LNCAP (cell line): Measurements from ENCODE around the gene OGFR.

Experiments used
- TF ChIP-seq, protein P1 (sequence below): fragments of 450-650 bp; IDR thresholded peaks from 2 replicates; pipeline ENCODE4 v1.5.1; 2017; ENCODE audit warnings: mild to moderate bottlenecking

The OGFR gene

DNA sequence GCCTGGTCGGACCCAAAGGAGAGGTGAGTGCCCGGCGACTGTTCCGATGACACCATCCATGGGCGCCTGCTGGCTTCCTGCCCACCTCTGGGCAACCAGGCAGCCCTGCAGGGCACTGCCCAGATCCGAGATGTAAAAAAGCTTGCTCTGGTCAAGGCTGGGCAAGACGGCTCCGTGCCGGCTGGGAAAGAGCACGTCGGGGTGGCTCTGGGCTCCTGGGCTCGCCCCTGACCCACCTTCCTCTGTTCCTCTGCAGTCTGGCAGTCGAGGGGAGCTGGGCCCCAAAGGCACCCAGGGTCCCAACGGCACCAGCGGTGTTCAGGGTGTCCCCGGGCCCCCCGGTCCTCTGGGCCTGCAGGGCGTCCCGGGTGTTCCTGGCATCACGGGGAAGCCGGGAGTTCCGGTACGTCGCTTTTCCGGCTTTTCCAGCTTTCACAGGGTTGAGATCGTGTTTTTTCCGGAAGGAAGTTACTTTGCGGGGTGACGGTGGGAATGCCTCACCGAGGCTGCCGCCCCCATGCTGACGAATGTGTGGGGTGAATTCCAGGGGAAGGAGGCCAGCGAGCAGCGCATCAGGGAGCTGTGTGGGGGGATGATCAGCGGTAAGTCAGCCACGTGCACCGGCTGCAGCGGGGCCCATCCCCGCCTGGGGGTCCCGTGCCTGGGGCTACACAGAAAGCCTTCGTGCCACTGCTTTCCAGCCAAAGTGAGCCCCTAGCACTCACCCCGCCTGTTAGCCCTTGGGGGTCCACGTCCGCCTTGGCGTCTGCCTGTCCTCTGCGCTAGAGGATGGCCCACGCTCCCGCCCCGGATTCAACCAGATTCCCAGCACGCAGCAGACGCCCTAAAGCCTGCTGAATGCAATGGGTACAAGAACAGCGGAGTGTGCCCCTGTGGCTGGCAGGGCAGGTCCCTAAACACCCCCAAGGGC, 31.6 kb downstream of the OGFR start:
- TF ChIP-seq, protein P1, sequence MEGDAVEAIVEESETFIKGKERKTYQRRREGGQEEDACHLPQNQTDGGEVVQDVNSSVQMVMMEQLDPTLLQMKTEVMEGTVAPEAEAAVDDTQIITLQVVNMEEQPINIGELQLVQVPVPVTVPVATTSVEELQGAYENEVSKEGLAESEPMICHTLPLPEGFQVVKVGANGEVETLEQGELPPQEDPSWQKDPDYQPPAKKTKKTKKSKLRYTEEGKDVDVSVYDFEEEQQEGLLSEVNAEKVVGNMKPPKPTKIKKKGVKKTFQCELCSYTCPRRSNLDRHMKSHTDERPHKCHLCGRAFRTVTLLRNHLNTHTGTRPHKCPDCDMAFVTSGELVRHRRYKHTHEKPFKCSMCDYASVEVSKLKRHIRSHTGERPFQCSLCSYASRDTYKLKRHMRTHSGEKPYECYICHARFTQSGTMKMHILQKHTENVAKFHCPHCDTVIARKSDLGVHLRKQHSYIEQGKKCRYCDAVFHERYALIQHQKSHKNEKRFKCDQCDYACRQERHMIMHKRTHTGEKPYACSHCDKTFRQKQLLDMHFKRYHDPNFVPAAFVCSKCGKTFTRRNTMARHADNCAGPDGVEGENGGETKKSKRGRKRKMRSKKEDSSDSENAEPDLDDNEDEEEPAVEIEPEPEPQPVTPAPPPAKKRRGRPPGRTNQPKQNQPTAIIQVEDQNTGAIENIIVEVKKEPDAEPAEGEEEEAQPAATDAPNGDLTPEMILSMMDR = no peak

DNA sequence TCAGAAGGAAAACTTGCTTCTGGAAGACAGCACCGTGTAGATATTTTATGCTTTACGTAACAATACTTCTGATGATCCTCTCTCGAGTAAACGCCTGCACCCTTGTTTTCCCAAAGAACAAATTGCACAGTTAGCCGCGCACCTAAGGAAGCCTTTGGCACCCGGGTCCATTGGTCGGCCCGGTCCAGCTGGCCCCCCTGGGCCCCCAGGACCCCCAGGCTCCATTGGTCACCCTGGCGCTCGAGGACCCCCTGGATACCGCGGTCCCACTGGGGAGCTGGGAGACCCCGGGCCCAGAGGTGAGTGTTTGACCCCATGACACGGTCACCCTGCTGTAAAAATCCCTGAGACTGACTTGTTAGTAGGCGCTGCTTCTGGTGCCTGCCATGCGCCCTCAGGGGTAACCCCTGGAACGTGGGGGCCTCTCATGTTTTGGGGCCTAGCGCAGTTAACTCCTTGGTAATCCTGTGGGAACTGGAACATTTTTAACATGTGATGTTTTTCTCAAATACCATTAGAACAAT, 32.4 kb downstream of the OGFR start:
- TF ChIP-seq, protein P1 = no peak

DNA sequence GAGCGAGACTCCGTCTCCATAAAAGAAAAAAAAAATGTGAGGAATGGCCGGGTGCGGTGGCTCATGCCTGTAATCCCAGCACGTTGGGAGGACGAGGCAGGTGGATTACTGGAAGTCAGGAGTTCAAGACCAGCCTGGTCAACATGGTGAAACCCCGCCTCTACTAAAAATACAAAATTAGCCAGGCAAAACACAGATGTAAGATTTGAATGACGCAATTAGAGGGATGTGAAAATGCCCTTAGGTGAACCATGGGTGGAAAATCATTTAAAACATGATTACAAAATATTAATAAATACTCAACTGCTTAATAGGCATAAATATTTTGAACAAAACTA, 33.1 kb downstream of the OGFR start:
- TF ChIP-seq, protein P1 = no peak

DNA sequence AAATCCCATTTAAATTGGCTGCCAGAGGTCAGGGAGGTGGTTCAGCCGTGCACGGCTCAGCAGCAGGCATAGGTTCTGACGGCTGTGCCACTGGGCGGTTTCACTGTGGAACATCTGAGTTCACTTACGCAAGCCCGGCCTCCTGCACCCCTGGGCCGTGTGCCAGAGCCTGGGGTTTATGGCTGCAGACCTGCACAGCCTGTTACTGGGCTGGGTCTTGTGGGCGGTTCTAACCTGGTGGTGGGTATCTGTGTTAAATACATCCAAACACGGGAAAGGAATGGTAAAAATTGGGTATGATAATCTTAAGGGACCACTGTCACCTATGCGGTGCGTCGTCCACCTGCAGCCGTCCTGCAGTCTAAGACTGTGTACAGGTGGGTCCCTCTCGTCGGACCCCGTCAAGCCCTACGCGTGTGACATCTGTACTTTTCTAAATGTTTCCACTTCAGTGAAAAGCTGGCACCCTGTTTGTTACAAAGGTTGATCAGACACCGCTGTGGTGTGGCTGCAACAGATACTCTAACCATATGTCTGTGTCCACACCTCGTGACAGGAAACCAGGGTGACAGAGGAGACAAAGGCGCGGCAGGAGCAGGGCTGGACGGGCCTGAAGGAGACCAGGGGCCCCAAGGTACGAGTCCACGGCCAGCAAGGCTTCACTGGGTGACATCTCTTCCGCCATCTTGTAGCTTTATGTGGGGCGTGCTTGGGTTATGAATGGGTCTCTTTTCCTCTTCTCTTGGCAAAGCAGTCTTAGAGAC, 33.7 kb downstream of the OGFR start:
- TF ChIP-seq, protein P1 = no peak

DNA sequence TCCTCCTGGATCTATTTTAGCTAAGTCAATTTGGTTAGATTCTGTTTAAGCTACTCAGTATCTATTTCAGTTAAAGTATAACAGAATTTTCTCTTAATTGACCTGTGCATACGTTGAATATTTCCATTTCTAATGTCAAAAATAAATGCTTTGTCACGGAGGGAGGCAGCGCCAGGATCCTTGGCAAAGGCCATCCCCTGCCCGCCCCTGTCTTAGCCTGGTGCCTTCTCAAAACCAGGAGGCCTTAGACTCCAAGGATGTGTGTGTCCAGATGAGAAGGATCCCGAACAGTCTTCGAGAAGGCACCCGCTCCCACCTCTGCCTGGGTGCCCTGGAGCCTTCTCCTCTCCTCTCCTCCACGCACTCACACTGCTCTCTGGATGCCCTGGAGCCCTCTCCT, 34.6 kb downstream of the OGFR start:
- TF ChIP-seq, protein P1 = no peak

DNA sequence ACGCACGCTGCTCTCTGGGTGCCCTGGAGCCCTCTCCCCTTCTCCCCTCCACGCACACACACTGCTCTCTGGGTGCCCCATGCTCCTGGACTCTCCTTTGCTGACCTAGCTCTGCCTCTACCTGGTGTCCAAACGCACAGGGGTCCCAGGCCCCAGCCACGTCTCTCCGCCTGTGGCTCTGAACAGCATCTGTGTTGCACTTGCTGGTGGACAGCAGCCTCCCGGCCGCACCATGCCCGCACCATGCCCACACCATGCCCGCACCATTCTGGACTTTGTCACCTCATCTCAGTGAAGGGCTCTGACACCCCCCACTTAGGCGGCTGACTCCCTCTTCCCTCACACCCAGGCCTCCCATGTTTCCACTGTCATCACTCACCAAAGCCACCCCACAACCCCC, 35.2 kb downstream of the OGFR start:
- TF ChIP-seq, protein P1 = no peak

DNA sequence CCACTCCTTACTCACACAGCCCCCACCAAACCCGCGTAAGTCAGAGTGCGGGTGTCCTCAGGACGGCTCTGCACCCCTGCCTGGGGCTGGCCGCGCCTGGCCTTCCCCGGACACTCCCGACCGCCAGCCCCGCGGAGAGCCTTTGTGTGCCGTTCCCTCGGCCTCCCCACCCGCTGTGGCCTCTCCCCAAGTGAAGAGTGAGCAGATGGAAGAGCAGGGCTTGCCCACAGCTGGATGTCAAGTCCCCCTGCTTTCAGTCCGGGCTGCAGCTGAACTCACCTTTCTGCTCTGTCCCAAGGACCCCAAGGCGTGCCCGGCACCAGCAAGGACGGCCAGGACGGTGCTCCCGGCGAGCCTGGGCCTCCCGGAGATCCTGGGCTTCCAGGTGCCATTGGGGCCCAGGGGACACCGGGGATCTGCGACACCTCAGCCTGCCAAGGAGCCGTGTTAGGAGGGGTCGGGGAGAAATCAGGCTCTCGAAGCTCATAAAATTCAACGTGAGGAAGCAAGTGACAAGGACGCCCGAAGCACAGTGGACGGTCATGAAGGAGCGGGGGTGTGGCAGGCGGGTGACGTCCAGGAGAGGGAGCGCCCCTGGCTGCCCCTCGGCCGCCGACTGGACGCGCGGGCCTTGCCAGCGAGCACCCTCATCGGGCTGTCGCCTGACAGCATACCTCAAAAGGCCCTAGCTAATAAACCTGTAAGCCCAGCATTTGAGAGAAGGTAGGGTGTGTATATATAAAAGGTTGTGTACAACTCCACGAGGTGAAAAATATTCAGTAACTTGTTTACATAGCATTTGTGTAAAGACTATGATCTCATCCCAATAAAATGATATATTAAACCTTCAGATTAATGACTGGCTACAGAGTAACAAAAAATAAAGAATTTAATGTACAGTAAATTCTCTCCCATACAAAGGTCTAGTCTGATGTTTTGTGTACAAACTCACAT, 35.9 kb downstream of the OGFR start:
- TF ChIP-seq, protein P1 = no peak
